Femur (tissue), 1 donor: ENCODE measurements around the gene DPH6.
"Not testable (repeated sequence)": the region's sequence is repeated elsewhere in the genome, so short reads cannot be mapped to it uniquely, and the experiment has no call there.

ENCODE experiments used
- DNase-seq: peaks from one replicate; pipeline ENCODE4 v3.0.0-alpha.2; 2017

Gene DPH6

DNA sequence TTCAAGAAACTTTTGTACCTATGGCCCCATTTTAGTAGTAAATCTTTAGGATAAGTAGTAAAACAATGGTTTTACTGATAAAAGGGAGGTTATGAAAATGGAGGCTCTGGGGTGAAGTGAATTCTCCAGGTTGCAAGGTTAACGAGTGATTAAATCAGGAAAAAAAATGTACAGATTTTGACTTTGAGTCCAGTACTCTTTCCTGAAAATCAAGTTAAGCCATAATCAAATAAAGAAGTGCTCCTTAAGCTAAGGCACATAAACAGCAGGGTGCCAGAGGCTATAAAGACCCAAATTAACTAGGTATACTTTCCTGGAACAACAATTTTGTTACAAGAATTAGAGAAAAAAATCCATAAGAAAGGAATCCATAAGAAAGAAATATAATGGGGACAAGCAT, 114.7 kb downstream of the DPH6 start:
- no peak for DNase-seq

DNA sequence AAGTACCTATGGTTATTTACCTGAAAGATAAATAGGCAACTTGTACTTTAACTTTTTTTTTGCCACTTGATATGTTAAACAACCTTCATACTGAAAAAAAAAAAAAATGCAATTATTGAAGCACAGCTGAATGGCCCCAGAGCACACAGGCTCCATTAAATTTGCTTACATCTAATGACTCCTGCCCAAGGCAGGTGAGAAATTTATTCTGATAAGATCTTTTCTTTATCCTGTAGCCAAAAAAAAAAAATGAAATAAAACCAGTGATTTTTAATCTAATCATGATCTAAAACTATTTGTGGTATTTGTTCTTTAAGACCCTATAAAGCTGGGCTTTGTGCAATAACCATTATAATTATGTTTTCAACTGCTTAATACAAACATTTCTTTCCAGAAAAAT, 115.7 kb downstream of the DPH6 start:
- no peak for DNase-seq

DNA sequence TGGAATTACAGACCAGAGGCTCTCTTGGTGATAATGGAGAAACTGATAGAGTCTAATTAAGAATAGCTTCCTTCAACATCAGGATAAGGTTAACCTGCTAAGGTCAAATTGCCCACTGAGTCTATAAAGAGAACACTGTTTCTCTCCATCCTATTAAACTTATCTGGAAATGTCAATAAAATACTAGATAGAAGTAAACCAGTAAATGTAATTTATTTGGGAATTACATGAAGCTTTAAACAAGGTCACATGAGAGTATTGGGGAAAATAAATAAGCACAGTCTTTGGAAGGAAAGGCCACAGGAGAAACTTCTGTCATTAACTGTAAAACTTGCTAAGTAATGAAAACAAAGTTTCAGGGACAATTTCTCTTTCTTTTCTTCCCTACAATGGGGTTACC, 118.5 kb downstream of the DPH6 start:
- DNase-seq, result no peak

DNA sequence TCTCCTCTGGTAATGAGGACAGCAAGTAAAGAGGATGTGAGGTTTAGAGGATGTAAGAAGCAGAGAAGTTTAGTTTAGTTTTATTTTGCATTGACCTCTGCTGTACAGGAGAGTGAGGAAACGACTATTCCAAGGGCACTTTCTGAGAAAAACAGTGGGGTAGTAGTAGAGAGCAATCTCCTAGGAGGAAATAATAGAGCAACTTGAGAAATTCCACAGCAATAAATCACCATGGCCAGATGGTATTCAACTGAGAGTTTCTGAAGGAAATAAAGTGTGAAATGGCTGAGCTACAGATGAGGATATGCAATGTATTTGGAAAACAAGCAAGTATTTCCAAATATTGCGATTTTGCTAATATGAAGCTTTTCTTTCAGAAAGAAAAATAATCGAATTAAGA, 118.9 kb downstream of the DPH6 start:
- DNase-seq, result no peak

DNA sequence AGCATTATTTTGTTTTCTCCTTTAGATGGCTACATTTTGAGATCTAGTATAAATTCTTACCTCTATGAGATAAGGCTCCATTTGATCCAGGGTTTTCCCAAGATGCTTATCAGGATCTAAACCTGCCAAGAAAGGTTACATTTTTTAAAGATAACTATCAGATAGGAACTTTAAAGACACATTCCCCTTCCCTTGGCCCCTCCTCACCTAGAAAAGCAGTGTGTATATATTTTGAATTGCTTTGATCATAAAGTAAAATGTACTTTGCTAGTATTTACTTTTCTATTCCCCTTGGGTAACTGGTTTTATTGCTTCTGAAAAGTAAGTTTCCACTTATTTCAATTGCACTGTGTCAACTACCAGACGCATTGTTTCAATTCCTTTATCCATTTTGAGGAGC, 135.2 kb downstream of the DPH6 start:
- DNase-seq, result no peak

DNA sequence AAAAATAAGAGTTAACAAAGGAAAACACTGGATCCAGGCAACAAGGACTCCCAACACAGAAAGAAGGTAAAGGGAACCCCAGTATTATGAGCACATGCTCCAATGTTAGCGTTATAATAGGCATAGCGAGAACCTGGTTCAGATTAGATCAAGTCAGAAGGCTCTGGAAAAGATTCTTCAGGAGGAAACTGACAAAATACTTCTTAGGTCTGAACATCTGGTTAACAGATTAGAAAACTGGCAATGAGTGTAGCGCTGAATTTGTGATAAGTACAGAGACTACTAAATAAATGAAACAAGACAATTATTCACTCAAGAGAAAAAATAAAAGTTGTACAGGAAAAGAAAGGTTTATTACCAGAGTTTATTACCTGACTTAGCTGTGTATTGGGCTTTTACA, 146.1 kb downstream of the DPH6 start:
- no peak for DNase-seq

DNA sequence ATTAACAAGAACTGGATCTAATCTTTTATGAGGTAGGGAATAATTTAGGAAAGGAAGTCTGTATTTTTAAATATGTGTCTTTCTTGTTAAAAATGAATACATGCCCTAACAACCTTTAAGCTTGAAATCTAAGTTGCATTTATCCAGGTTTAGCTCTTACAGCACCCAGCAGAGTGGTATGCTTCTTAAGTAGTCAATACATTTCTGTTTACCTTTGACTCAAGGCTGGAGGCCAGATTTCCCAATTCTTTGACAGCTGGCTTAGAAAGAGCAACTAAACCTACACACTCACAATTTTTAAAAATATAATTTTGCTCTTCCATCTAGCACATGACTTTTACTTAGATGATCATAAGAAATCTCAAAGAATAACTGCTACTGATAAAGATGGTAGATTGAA, 148.9 kb downstream of the DPH6 start:
- no peak for DNase-seq

DNA sequence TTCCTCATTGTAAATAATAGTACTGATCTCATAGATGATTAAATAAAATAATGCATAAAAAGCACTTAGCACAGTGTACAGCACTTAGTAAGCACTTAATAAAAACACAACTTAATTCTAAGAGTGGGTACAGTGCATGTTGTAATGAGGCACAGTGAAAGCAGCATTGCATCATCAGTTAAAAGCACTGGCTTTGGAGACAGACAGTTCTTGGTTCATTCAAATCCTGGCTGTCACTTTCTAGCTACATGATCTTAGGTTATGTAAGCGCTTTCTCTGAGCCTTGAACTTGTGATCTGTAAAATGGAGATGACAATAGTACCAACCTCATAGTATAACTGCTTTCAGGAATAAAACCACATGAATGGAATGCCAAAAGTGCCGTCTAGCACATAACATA, 151.5 kb downstream of the DPH6 start:
- no peak for DNase-seq

DNA sequence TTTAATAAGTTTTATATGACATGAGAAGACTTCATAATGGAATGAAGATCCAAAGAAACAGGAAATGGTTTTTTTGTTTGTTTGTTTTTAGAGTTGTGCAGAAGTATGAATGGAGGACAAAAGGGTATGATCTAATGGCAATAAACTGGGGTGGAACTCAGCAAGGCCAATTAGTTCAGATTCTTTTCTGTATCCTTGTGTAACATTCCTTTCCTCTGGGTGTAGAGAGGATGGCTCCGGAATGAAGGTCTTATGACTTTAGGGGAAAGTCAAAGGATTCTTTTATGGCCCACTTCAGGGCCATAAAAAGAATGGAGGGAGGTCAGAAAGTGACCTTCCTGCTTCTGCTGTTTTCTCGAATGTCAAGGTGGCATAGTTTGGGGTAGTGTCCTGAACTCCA, 152.6 kb downstream of the DPH6 start:
- DNase-seq, result no peak

DNA sequence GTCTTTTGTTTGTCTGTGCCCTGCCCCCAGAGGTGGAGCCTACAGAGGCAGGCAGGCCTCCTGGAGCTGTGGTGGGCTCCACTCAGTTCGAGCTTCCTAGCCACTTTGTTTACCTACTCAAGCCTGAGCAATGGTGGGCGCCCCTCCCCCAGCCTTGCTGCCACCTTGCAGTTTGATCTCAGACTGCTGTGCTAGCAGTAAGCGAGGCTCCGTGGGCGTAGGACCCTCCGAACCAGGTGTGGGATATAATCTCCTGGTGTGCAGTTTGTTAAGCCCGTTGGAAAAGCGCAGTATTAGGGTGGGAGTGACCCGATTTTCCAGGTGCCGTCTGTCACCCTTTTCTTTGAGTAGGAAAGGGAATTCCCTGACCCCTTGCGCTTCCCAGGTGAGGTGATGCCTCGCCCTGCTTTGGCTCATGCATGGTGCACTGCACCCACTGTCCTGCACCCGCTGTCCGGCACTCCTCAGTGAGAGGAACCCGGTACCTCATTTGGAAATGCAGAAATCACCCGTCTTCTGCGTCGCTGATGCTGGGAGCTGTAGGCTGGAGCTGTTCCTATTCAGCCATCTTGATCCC, 154.5 kb downstream of the DPH6 start:
- DNase-seq, result not testable (repeated sequence)

DNA sequence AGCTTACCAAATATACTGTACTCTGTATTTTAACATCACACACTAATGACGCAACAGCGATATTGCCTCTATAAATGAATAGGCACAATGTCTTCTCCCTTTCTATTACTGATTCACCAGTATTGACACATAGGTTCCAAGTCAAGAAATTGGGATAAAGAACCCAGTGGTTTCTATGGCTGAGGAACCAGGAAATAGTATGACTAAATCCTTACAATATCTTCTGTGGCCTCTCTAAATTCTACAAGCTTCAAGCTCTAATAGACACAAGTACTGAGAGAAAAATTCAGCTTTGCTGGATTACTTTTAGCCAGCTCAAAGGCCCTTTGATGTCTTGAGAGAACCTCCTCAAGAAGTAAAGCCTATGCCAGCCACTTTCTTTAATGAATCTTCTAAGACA, 162.5 kb downstream of the DPH6 start:
- DNase-seq, result no peak

DNA sequence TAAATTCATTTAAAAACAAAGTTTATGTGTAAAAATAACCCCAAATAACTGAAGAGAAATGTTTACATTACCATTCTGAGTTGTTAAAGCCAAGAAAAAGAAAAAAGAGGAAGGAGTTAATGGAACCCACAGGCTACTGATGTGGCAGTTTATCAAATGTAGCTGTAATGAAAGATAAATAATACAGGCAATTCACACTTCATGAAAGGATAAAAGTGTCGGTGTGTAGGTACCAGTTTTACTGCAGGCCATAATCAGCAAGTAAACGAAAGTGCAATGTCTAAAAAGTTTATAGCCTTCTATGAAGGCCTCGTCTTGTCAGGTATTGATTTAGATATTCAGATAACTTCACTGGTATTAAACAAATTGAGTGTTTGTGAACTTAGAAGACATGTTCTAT, 164.6 kb downstream of the DPH6 start:
- no peak for DNase-seq

DNA sequence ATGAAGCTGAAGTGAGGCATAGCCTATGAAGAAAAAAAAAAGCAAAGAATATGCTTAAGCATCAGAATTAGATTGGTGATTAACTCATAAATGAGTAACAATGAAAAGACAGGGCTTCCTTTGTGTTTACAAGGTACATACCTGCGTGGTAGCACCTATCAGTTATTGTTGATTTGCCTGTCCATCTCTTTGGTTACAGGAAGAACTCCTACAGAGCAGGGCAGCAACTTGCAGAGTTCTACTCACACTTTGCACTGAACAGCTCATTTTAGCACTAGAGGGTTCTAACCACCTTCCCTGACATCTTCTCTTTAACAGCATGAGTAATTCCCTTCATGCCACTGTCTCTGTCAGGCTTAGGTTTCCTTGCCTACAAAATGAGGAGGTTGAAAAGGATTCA, 166.0 kb downstream of the DPH6 start:
- no peak for DNase-seq

DNA sequence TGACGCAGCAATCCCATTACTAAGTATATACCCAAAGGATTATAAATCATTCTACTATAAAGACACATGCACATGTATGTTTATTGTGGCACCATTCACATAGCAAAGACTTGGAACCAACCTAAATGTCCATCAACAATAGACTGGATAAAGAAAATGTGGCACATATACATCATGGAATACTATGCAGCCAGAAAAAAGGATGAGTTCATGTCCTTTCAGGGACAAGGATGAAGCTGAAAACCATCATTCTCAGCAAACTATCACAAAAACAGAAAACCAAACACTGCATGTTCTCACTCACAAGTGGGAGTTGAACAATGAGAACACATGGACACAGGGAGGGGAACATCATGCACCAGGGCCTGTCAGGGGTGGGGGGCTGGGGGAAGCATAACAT, 167.5 kb downstream of the DPH6 start:
- DNase-seq, result not testable (repeated sequence)

DNA sequence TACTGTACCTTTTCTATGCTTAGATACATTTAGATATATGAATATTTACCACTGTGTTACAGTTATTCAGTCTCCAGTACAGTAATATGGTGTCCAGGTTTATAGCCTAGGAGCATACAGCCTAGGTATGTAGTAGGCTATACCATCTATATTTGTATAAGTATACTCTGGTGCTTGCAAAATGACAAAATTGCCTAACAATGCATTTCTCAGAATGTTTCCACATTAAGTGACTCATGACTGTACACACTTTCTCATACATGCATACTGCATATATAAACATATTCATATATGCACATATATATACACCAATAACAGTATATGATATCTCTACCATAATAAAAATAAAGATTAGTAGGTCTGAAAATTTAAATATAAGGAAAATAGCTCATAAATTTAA, 169.3 kb downstream of the DPH6 start:
- DNase-seq, result no peak

DNA sequence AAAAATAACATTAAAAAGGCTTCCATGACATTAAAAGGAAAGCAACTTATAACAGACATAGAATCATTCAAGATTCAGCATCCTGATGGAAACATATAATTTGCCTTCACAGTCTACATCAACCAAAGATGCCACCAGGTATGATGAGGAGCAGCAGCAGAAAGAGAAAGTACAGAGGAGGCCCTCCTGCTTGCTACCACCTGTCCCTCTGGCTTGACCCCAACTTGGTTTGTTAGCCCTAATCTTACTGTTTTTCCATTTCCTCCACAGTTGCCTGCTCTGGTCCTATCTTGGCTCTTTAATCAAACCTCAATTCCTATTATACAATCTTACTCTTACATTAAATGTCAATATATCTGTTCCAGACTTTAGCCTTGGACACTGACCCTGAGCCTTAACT, 171.3 kb downstream of the DPH6 start:
- DNase-seq, result no peak

DNA sequence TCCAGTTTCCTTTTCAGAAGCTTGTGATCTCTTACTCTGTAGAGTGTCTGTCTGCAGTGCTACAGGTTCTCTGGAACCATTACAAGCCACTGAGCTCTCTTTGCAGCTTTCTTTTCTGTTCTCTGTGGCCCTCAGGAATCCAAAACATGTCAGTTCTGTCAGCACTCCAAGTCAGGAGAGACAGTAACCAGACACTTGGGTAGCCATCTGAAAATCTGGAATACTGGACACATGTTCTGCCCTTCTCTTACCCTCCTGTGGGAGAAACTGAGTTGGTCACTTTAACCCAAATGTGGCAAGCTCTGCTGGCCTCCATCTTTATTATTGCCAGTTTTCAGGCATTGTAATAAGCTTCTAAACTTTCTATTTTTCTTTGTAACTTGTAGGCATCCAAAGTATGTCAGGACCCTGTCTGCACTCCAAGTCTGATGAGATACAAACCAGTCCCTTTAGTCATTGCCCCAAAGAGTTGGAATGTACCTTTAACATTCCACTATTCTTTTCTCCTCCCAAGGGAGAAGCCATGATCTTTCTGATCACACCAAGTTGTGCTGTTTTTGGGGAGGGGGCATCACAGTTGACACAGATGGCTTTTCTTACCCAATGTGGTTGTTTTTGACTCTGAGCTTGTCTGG, 183.7 kb downstream of the DPH6 start:
- DNase-seq, result no peak

DNA sequence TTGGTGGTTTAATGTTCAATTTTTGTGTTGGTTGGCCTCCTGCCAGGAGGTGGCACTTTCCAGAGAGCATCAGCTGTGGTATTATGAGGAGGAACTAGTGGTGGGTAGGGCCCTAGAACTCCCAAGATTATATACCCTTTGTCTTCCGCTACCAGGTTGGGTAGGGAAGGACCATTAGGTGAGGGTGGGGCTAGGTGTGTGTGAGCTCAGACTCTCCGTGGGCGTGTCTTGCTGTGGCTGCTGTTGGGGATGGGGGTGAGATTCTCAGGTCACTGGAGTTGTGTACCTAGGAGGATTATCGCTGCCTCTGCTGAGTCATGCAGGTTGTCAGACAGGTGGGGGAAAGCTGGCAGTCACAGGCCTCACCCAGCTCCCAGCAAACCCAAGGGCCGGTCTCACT, 187.1 kb downstream of the DPH6 start:
- DNase-seq, result no peak

DNA sequence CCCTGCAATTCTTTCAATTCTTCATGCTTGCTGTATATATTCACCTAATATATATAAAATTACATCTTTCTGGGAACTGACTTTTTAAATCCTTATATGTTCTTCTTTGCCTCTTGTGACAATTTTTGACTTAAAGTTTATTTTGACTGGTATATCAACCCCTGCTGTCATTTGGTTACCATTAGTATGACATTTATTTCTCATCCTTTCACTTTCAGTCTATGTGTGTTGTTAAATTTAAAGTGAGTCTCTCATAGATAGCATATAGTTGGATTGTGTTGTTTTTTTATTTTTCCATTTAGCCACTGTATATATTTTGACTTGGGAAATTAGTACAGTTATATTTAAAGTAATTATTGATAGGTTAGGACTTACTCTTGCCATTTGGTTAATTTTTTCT, 194.9 kb downstream of the DPH6 start:
- no peak for DNase-seq

DNA sequence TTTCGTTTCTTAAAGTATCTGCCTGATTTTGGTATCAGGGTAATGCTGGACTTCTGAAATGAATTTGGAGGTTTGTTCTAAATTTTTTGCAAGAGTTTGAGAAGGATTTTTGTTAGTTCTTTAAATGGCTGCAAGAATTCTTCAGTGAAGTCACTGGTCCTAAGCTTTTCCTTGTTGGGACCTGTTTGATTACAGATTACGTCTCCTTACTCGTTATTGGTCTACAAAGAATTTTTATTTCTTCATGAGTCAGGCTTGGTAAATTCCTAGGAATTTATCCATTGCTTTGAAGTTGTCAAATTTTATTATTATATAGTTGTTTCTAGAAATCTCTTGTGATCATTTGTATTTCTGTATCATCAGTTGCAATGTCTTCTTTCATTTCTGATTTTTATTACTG, 196.0 kb downstream of the DPH6 start:
- no peak for DNase-seq

DNA sequence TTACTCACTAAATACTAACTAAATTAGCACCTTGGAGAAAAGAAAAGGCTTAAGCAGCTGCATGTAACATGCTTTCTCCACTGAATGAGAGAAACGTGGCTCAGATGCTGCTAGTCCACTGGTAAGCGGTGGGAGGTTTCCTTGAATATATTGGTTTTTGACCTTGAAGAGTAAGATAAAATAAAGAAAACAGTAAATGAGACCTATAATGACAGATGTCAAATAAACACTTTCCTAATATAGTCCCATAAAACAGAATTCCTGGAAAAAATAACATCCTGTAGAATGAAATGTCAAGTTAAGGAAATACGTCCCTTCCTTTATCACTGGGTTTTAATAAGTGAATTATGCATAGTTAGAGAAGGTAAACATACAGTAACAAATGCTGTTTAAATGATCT, 215.0 kb downstream of the DPH6 start:
- DNase-seq, result no peak

DNA sequence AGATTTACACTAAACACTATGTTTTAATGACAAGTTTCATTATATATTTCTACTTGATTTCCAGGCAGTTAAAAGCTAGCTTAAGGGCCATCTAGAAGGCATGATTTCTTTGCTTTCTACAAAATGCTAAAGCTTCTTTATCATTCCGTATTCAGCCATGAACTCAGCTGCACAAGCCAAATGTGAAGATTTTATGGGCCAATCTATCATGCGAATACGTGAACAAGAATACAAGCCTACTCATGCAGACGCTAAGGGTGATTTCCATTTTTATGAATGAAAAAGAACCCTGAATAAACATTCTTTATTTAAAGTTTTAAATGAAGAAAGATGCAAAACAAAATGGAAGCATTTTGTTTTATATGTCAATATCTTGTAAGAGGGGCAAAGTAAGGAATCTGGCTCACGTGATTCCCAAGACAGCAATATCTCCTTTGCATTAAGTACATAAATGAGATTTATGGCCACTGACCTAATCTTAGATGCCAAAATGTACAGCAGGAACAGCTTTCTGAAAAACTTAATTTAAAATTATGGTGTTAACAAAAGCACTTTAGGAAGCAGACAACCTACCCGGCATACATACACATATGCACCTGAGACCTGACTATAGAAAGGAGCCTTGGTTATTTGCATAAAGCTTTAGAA, 215.8 kb downstream of the DPH6 start:
- no peak for DNase-seq

DNA sequence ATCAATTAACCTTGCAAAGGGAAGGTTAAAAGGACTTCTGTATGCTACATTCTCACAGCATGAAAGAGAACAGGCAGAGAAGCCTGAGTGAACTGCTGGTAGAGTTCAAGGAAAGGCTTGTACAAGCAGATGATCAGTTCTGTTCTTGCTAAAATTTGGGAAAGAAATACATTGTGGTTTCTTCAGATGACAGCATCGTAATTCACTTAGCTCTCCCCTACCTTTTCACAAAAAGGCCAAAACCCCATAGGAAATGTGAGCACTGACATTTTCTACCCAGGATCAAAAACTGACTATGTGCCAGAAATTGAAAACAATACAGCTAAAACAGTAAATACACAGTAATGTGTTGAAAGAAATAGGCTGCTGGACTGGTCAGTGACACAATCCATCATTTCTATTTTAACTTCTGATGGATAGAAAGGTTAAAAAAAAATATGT, 216.4 kb downstream of the DPH6 start:
- no peak for DNase-seq

DNA sequence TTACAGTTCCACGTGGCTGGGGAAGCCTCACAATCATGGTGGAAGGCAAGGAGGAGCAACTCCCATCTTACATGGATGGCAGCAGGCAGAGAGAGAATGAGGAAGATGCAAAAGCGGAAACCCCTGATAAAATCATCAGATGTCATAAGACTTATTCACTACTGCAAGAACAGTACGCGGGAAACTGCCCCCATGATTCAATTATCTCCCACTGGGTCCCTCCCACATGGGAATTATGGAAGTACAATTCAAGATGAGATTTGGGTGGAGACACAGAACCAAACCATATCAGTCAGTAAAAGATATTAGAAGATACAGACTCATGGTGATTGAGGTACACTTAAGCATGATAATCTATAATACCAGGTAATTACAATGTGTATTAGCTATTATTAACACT, 217.1 kb downstream of the DPH6 start:
- not testable (repeated sequence) for DNase-seq

DNA sequence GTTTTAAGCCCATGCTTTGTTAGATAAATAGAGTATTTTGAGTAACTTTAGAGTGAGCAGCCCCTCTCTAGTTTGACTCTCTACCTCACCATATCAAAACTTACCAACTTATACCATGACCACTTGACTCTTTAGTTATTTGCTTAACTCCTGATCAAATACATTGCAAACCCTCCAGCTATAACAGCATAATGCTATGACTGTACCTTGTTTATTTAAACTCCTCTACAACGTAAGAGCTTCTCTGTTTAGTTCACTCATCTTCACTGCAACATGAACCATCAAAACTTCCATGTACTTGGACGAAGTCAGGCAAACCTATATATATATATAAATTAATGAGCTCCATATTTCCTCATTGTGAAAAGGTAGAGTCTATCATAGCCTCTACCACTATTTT, 218.2 kb downstream of the DPH6 start:
- DNase-seq, result no peak
